SK-N-SH treated with all-trans-retinoic acid at 6 μM for 48 hours (cell line): ENCODE data around the gene OR51Q1.

ENCODE experiments used
- ARNTL ChIP-seq: fragments of 450-650 bp; formaldehyde crosslinking; IDR thresholded peaks from 2 replicates; pipeline ENCODE4 v1.5.0; 2020; ENCODE audit warnings: low read depth, mild to moderate bottlenecking, moderate library complexity, borderline replicate concordance
- GLIS3 ChIP-seq: fragments of 250-450 bp; sonication (Bioruptor Pico); IDR thresholded peaks from 2 replicates; pipeline ENCODE4 v1.5.0; 2020; ENCODE audit warnings: mild to moderate bottlenecking, moderate library complexity
- ISL1 ChIP-seq: fragments of 250-450 bp; sonication (Bioruptor Pico); IDR thresholded peaks from 2 replicates; pipeline ENCODE4 v2.1.2; 2022; ENCODE audit warnings: mild to moderate bottlenecking, moderate library complexity
- PPARA ChIP-seq: fragments of 250-450 bp; sonication (Bioruptor Pico); IDR thresholded peaks from 2 replicates; pipeline ENCODE4 v1.5.0; 2020; ENCODE audit warnings: mild to moderate bottlenecking, borderline replicate concordance
- SNAI2 ChIP-seq: fragments of 250-450 bp; sonication (Bioruptor Pico); IDR thresholded peaks from 2 replicates; pipeline ENCODE4 v1.5.0; 2020; ENCODE audit warnings: mild to moderate bottlenecking, moderate library complexity
- TCF4 ChIP-seq: fragments of 250-450 bp; sonication (Bioruptor Pico); IDR thresholded peaks from 2 replicates; pipeline ENCODE4 v1.8.0; 2021; ENCODE audit warnings: mild to moderate bottlenecking, moderate library complexity, borderline replicate concordance
- ZC3H10 ChIP-seq: fragments of 250-450 bp; sonication (Bioruptor Pico); IDR thresholded peaks from 2 replicates; pipeline ENCODE4 v1.5.1; 2021; ENCODE audit warnings: mild to moderate bottlenecking, moderate library complexity
- ZFP3 ChIP-seq: fragments of 250-450 bp; sonication (Bioruptor Pico); IDR thresholded peaks from 2 replicates; pipeline ENCODE4 v1.5.0; 2020; ENCODE audit warnings: mild to moderate bottlenecking, moderate library complexity
- ZFP30 ChIP-seq: fragments of 450-650 bp; formaldehyde crosslinking; IDR thresholded peaks from 2 replicates; pipeline ENCODE4 v1.5.0; 2022; ENCODE audit warnings: mild to moderate bottlenecking, moderate library complexity
- ZNF70 ChIP-seq: fragments of 450-650 bp; formaldehyde crosslinking; IDR thresholded peaks from 2 replicates; pipeline ENCODE4 v1.5.0; 2020; ENCODE audit warnings: mild to moderate bottlenecking, moderate library complexity
- ZNF8 ChIP-seq: fragments of 450-650 bp; formaldehyde crosslinking; IDR thresholded peaks from 2 replicates; pipeline ENCODE4 v1.5.0; 2020; ENCODE audit warnings: mild to moderate bottlenecking, moderate library complexity
- TF ChIP-seq, protein P1 (sequence below): fragments of 250-450 bp; sonication (Bioruptor Pico); IDR thresholded peaks from 2 replicates; pipeline ENCODE4 v1.8.0; 2020; ENCODE audit warnings: mild to moderate bottlenecking, moderate library complexity, borderline replicate concordance

DNA sequence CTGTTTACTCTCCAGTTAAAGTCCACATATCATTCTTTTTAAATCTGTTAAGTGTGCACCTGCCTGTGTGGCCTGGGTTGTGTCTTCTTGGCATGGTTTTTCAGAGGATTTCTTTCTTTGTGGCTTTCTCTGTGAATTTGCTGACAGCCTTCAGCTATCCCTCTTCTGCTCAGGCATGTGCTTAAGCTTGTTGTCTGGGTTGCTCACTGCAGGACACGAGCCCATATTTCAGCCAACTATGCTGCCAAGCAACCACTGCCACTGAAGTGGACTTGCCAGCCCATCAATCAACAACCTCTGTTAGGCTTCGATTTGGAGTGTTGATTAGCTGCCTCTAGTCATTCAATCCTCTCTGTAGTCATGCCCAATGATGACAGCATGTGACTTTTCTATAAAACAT lies 45.6 kb downstream of the OR51Q1 start:
- TF ChIP-seq, protein P1, sequence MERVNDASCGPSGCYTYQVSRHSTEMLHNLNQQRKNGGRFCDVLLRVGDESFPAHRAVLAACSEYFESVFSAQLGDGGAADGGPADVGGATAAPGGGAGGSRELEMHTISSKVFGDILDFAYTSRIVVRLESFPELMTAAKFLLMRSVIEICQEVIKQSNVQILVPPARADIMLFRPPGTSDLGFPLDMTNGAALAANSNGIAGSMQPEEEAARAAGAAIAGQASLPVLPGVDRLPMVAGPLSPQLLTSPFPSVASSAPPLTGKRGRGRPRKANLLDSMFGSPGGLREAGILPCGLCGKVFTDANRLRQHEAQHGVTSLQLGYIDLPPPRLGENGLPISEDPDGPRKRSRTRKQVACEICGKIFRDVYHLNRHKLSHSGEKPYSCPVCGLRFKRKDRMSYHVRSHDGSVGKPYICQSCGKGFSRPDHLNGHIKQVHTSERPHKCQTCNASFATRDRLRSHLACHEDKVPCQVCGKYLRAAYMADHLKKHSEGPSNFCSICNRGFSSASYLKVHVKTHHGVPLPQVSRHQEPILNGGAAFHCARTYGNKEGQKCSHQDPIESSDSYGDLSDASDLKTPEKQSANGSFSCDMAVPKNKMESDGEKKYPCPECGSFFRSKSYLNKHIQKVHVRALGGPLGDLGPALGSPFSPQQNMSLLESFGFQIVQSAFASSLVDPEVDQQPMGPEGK (CRISPR knock-in tag): no peak
- TF ChIP-seq ISL1: no peak
- TF ChIP-seq ARNTL (CRISPR knock-in tag): no peak
- no peak for TF ChIP-seq ZNF70 (CRISPR knock-in tag)
- no peak for TF ChIP-seq TCF4
- TF ChIP-seq ZFP30: no peak
- TF ChIP-seq SNAI2 (CRISPR knock-in tag): no peak
- TF ChIP-seq ZFP3 (CRISPR knock-in tag): no peak
- TF ChIP-seq PPARA (CRISPR knock-in tag): no peak
- TF ChIP-seq ZNF8 (CRISPR knock-in tag): no peak
- TF ChIP-seq GLIS3: no peak
- TF ChIP-seq ZC3H10 (CRISPR knock-in tag): no peak
